A673 (cell line): Measurements from ENCODE around the gene IRF2BP2.

Experiments used
- EZH2 ChIP-seq: fragments of 200-600 bp; sonication (generic); IDR thresholded peaks from 2 replicates; pipeline ENCODE4 v1.6.1; 2017; ENCODE audit warnings: borderline replicate concordance, low read depth, mild to moderate bottlenecking, mixed read lengths, antibody characterized with exemption, low read length; ENCODE audit not compliant: poor library complexity, severe bottlenecking
- TF ChIP-seq, protein P1 (sequence below): fragments of 300-800, 200-600 bp; sonication (generic); conservative IDR thresholded peaks from 2 replicates; pipeline ENCODE4 v1.5.1; 2017; ENCODE audit warnings: low read depth, mild to moderate bottlenecking, antibody characterized with exemption, low read length, moderate library complexity, mixed read lengths

- TF ChIP-seq, protein P1, sequence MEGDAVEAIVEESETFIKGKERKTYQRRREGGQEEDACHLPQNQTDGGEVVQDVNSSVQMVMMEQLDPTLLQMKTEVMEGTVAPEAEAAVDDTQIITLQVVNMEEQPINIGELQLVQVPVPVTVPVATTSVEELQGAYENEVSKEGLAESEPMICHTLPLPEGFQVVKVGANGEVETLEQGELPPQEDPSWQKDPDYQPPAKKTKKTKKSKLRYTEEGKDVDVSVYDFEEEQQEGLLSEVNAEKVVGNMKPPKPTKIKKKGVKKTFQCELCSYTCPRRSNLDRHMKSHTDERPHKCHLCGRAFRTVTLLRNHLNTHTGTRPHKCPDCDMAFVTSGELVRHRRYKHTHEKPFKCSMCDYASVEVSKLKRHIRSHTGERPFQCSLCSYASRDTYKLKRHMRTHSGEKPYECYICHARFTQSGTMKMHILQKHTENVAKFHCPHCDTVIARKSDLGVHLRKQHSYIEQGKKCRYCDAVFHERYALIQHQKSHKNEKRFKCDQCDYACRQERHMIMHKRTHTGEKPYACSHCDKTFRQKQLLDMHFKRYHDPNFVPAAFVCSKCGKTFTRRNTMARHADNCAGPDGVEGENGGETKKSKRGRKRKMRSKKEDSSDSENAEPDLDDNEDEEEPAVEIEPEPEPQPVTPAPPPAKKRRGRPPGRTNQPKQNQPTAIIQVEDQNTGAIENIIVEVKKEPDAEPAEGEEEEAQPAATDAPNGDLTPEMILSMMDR: no peak
- TF ChIP-seq EZH2: no peak
These were observed 48.7 kb downstream of the IRF2BP2 start for GRCh38 chr1:234561319-234561718.
